GM08714 (cell line): ENCODE data around the gene AATF.

Experiments used
- H3K4me3 ChIP-seq: fragments of 200-500 bp; sonication (Bioruptor generic); 2 replicates; pipeline ENCODE4 v1.5.1; 2014; ENCODE audit warnings: mild to moderate bottlenecking, low read length, inconsistent platforms
- ZNF274 ChIP-seq: IDR thresholded peaks from 2 replicates; pipeline ENCODE4 v1.6.1; 2012; ENCODE audit warnings: mild to moderate bottlenecking, low read depth, low read length

AATF gene

GRCh38 chr17:36926226-36926625, 22.5 kb upstream of the AATF start:
- no peak overlapping the region for H3K4me3 ChIP-seq
- TF ChIP-seq ZNF274, result no peak

GRCh38 chr17:36926701-36927100, 22.1 kb upstream of the AATF start:
- TF ChIP-seq ZNF274, result no peak
- H3K4me3 ChIP-seq, result no peak overlapping the region

GRCh38 chr17:36928471-36929345, 20.0 kb upstream of the AATF start:
- H3K4me3 ChIP-seq, result no peak overlapping the region; the same call in 1 of the 2 replicates
- no peak for TF ChIP-seq ZNF274

- TF ChIP-seq ZNF274, result no peak
- no peak overlapping the region for H3K4me3 ChIP-seq
These were observed 18.7 kb upstream of the AATF start for GRCh38 chr17:36929851-36930582.

GRCh38 chr17:36930583-36930900, 18.2 kb upstream of the AATF start:
- H3K4me3 ChIP-seq, result no peak overlapping the region
- no peak for TF ChIP-seq ZNF274

DNA sequence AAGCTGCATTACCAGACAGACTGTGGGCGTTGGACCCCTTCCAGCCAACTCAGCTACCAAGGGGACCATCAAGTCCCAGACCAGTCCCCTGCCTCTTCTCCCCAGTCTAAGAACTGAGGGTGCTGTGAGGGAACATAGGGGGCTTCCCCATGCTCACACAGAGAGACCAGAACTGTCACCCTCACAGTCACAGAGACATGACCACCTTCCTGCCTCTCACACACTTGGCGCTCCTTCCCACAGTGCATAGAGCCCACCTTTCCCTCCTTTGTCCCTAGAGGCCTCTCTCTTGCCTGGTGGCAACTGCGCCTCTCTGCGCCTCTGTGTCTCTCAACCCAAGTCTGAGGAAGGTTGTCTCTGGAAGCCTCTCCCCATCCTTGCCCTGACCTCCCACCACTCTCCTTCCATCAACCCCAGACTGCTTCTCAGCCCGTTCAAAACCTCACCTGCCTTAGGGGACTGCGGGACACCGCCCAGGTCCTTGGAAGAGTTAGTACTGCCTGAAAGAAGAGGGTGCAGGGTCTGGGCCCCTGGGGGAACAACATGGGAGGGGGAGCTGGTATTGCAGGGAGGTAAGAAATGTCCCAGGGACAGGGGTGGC, 17.6 kb upstream of the AATF start:
- no peak overlapping the region for H3K4me3 ChIP-seq
- TF ChIP-seq ZNF274, result no peak

GRCh38 chr17:36931697-36932382, 16.9 kb upstream of the AATF start:
- TF ChIP-seq ZNF274, result no peak
- H3K4me3 ChIP-seq, result no peak overlapping the region; the same call in 1 of the 2 replicates

DNA sequence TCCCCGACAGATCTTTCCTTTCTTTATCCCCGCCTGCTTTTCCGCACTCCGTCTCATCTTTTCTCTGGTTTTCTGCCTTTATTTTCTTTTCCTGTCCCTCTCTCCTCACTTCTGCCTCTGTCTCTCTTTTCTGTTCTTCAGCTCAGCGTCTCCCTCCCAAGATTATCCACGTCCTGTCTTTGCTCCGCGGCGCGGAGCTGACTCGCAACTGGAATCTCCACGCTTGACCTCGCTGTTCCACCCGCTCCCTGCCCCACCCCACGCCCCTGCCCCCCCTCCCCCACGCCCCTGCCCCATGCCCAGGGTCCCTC, 16.4 kb upstream of the AATF start:
- no peak overlapping the region; the same call in 1 of the 2 replicates for H3K4me3 ChIP-seq
- TF ChIP-seq ZNF274, result no peak

DNA sequence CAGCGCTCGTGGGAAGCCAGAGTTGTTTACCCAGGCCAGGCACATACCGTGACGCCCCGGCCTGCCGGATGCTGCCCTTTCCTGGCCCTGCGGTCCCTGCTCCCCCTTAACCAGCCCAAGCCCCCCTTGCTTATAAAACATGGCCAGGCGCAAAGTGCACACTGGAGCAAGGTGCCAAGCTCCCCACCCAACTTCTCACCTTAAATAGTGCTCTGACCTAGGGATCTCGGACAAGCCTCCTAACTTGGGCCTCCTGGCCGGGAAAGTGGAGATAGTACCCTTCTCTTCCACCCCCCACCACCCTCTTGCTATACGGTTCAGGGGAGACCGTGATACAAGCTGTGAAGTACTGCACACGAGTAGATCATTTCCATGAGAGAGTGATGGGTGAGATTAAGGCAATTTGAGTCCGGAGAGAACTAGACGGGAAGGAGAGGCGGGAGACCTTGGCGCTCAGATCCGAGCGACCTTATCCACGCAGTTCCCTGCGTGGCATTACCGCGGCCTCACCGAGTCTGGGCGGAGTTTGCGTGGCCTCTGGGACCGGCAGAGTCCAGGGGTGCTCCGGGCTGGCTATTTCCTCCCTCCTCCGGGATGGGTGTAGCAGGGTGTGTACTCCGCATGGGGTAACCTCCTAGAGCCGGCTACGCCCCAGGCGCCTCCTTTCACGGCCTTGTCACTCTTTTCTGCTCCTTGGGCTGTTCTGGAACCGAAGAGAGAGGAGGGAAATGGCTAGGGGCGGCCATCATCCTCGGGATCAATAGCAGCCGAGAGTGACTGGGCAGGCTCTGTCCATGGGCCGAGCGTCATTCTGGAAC, 15.9 kb upstream of the AATF start:
- no peak overlapping the region for H3K4me3 ChIP-seq

DNA sequence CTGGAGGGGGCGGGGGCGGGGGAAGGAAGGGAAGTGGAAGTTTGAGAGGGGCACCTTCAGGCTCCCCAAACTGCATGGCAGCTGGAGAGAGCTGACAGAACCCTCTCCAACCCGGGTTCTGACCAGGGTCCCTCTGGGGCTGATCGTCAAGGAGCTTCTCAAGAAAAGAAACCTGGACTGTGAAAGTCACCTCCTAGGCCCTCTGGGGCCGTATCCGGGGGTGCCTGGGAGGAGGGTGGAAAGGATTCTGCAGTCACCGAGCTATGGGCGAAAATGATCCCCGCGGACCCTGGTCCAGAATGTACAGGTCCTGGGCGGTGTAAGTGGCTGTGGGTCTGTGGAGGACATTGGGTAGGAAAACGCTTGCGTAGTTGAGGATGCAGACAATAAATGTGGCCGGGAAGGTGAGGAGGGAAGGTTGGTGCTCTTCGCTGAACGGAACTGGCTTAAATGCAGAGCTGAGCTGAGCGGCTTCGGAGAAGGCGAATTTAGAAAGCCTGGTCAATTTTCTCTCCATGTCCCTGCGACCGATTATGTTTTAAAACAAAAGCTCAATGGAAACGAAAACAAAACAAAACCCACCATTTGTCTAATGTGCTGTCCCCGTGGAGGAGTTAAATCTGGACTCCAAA, 15.1 kb upstream of the AATF start:
- no peak overlapping the region; the same call in 1 of the 2 replicates for H3K4me3 ChIP-seq

More for the DNA sequence above, 15.9 kb upstream of the AATF start:
- TF ChIP-seq ZNF274, result no peak

GRCh38 chr17:36934144-36934691, 14.5 kb upstream of the AATF start:
- TF ChIP-seq ZNF274, result no peak
- H3K4me3 ChIP-seq, result no peak overlapping the region; the same call in 1 of the 2 replicates

More for the DNA sequence above, 15.1 kb upstream of the AATF start:
- no peak for TF ChIP-seq ZNF274

DNA sequence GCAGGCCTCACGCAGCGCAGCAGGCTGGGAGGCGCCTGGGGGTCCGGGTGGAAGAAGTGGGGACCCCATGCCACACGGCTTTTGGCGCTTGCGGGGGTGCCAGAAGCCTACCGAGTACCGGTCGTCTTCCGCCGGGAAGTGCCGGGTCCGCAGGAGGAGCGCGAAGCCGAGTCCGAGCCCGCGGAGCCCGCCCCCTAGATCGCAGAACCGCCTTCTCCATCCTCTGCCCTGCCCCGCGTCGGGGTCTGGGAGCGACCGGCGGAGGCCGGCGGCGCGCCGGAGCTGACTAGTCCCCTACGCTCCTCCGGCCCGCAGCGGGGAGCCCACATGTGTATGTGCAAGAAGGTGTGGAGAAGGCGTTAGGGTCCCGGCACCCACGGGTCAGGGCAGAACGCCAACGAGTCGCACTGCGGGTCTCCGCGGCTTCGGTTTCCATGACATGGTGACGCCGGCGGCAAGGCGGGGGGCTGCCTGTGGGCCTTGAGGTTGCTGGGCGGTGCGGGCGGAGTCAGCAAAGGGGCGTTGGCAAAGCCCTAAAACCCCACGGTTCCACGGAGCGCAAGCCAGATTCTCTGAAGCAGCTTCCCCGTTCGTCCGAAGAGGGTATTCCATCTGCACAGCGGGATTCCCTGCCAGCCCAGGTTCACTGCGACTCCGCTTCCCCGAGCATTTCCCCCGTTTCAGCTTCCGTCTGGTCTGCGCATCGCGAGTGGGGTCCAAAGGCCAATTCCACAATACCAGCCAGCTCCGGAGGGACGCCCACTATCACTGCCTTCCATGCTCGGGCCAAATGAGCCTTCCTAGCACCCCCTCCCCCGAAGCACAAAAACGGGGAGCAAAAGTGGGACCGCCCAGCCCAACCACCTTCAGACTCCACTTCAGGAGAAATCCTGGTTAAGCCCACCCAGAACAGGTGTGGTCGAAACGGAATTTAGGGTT, 13.8 kb upstream of the AATF start:
- TF ChIP-seq ZNF274, result no peak
- peak overlapping the region; percentile 4; the same call in 1 of the 2 replicates for H3K4me3 ChIP-seq
